PC-3 (cell line): ENCODE data around the gene ENO1. TPM values are rescaled to one million over a fixed set of nuclear protein-coding genes. Genes with fewer than 3 reads are reported as not detected.

Experiments
- ATAC-seq: fragments of 200-7000 bp; cut with Tn5 transposase; 2 replicates; pipeline ENCODE4 v1.9.1; 2020; ENCODE audit warnings: mild to moderate bottlenecking, moderate library complexity
- BruUV-seq: library from RNA; stranded (reverse); fragments of 400-500 nt; replicated peaks from 2 replicates; lab custom pipeline; 2021; lab: Mats Ljungman, UMichigan
- CTCF ChIA-PET: fragments of 300-600 bp; sonication (Branson Sonifier 250); formaldehyde crosslinking; loops from one replicate; lab custom pipeline; 2022; ENCODE audit warnings: antibody characterized with exemption; lab: Charles Lee
- POLR2A ChIA-PET: fragments of 300-600 bp; sonication (Branson Sonifier 250); formaldehyde crosslinking; loops from one replicate; lab custom pipeline; 2022; ENCODE audit warnings: antibody characterized with exemption; ENCODE audit not compliant: unreplicated experiment; lab: Charles Lee
- DNase-seq: peaks from one replicate; pipeline ENCODE4 v3.0.0-alpha.2; 2015
- H2AFZ ChIP-seq: fragments of 300-600 bp; sonication (generic); 2 replicates; pipeline ENCODE4 v1.6.0; 2016; ENCODE audit warnings: antibody characterized with exemption, low read length
- H3F3A ChIP-seq: fragments of 300-600 bp; sonication (generic); one replicate; pipeline ENCODE4 v1.6.0; 2017; ENCODE audit warnings: antibody characterized with exemption, low read length, control low read depth, mild to moderate bottlenecking; ENCODE audit not compliant: unreplicated experiment
- H3K27ac ChIP-seq: fragments of 300-600 bp; sonication (generic); 2 replicates; pipeline ENCODE4 v1.5.1; 2016; ENCODE audit warnings: mild to moderate bottlenecking, low read length
- H3K27me3 ChIP-seq: fragments of 300-600 bp; sonication (generic); 2 replicates; pipeline ENCODE4 v1.6.1; 2016; ENCODE audit warnings: low read length, mixed read lengths
- H3K36me3 ChIP-seq: fragments of 300-600 bp; sonication (generic); 2 replicates; pipeline ENCODE4 v1.6.1; 2016; ENCODE audit warnings: low read depth, mixed run types, low read length, mixed read lengths
- H3K4me1 ChIP-seq: fragments of 300-600 bp; sonication (generic); 2 replicates; pipeline ENCODE4 v1.5.1; 2016; ENCODE audit warnings: low read length; ENCODE audit not compliant: insufficient read depth
- H3K4me2 ChIP-seq: fragments of 300-600 bp; sonication (generic); 2 replicates; pipeline ENCODE4 v1.6.0; 2016; ENCODE audit warnings: low read length
- H3K4me3 ChIP-seq: fragments of 300-600 bp; sonication (generic); 2 replicates; pipeline ENCODE4 v1.5.1; 2016; ENCODE audit warnings: mild to moderate bottlenecking, low read length, mixed read lengths
- H3K79me2 ChIP-seq: fragments of 300-600 bp; sonication (generic); 2 replicates; pipeline ENCODE4 v1.6.1; 2017; ENCODE audit warnings: low read length, mixed read lengths
- H3K9ac ChIP-seq: fragments of 300-600 bp; sonication (generic); 2 replicates; pipeline ENCODE4 v1.6.0; 2016; ENCODE audit warnings: mild to moderate bottlenecking, low read length
- H3K9me2 ChIP-seq: fragments of 300-600 bp; sonication (generic); replicated peaks from 2 replicates; pipeline ENCODE4 v1.6.1; 2016; ENCODE audit warnings: mixed run types, low read length, mixed read lengths
- H3K9me3 ChIP-seq: fragments of 300-600 bp; sonication (generic); 2 replicates; pipeline ENCODE4 v1.6.1; 2016; ENCODE audit warnings: low read length, mixed read lengths
- H4K20me1 ChIP-seq: fragments of 300-600 bp; sonication (generic); 2 replicates; pipeline ENCODE4 v1.6.1; 2016; ENCODE audit warnings: low read length, mixed read lengths
- EZH2 ChIP-seq: fragments of 300-600 bp; sonication (generic); IDR thresholded peaks from one replicate; pipeline ENCODE4 v1.6.1; 2017; ENCODE audit warnings: antibody characterized with exemption, mild to moderate bottlenecking, low read length; ENCODE audit not compliant: unreplicated experiment
- EZH2phosphoT487 ChIP-seq: fragments of 300-600 bp; sonication (generic); IDR thresholded peaks from 2 replicates; pipeline ENCODE4 v1.6.1; 2018; ENCODE audit warnings: mild to moderate bottlenecking, antibody characterized with exemption, low read length, borderline replicate concordance
- intact Hi-C: fragments of 100-400 bp; cut with micrococcal nuclease; formaldehyde crosslinking; loops from 2 replicates; pipeline ENCODE4 v1.9.0; 2023
- total RNA-seq: library from RNA; depleted of rRNA; stranded (reverse); fragments of >200 nt; gene quantifications from 2 replicates; pipeline ENCODE4 v1.2.3, GENCODE V29; 2014
- TF ChIP-seq, protein P1 (sequence below): fragments of 300-600 bp; sonication (generic); conservative IDR thresholded peaks from 2 replicates; pipeline ENCODE4 v1.5.1; 2017; ENCODE audit warnings: antibody characterized with exemption, low read depth, mild to moderate bottlenecking, low read length

The ENO1 gene
- total RNA-seq, 1 experiment from 2014 or later: 3,712 TPM

DNA sequence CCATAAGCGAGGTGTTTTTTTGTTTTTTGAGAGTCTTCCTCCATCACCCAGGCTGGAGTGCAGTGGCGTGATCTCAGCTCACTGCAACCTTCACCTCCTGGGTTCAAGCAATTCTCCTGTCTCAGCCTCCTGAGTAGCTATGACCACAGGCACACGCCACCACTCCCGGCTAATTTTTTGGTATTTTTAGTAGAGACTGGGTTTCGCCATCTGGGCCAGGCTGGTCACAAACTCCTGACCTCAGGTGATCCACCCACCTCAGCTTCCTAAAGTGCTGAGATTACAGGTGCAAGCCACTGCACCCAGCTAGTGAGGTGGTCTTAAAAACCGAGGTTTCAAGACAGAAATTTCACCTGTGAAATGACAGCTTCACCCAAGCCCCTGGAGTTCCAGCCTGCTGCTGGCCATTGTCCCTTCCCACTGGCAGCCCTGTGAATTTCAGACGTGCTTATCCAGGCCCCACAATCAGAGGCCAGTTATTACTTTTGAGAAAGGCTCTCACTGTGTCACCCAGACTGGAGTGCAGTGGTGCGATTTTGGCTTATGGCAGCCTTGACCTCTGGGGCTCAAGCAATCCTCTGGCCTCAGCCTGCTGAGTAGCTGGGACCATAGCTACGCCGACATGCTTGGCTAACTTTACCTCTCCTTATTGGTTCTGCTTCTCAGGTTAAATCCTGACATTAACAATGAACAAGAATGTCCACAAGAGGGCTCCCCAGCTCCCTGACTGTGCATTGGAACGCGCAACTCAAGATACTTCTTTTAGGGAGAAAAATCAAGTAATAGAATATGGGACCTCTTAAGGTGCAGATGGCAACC is 19.4 kb downstream of the ENO1 start:
- POLR2A ChIA-PET: interaction anchor here (0.6 kb wide), 1 partner anchor 14 kb away, joined by 3 read pairs; no protein-coding TSS in a partner anchor
- H3K79me2 ChIP-seq: no peaks in the 10 kb centered on the region; the same call in 1 of the 2 replicates
- DNase-seq (peak; percentile 66), ATAC-seq (peak; percentile 9)
- H2AFZ ChIP-seq: no peak overlapping the region
- no peak overlapping the region for H3K9ac ChIP-seq
- H3K4me3 ChIP-seq: no peak overlapping the region
- no TSS peak for BruUV-seq
- no peak for TF ChIP-seq EZH2phosphoT487
- TF ChIP-seq, protein P1, sequence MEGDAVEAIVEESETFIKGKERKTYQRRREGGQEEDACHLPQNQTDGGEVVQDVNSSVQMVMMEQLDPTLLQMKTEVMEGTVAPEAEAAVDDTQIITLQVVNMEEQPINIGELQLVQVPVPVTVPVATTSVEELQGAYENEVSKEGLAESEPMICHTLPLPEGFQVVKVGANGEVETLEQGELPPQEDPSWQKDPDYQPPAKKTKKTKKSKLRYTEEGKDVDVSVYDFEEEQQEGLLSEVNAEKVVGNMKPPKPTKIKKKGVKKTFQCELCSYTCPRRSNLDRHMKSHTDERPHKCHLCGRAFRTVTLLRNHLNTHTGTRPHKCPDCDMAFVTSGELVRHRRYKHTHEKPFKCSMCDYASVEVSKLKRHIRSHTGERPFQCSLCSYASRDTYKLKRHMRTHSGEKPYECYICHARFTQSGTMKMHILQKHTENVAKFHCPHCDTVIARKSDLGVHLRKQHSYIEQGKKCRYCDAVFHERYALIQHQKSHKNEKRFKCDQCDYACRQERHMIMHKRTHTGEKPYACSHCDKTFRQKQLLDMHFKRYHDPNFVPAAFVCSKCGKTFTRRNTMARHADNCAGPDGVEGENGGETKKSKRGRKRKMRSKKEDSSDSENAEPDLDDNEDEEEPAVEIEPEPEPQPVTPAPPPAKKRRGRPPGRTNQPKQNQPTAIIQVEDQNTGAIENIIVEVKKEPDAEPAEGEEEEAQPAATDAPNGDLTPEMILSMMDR: peak; percentile 72
- no peaks in the 10 kb centered on the region for H3K9me2 ChIP-seq
- CTCF ChIA-PET: interaction anchor here (0.6 to 0.8 kb wide), 3 partner anchors 12 to 119 kb away, joined by 3 read pairs; no protein-coding TSS in a partner anchor
- H3K4me2 ChIP-seq: no peak overlapping the region
- no peaks in the 10 kb centered on the region for H3K27me3 ChIP-seq
- H3K27ac ChIP-seq: no peak overlapping the region
- peaks cover 49% of the 10 kb centered on the region for H3K36me3 ChIP-seq
- no peaks in the 10 kb centered on the region for H3K9me3 ChIP-seq
- H3K4me1 ChIP-seq: 0 out of 2 replicates have a peak, but pooled peaks cover 6% of the 10 kb centered on the region
- H4K20me1 ChIP-seq: peaks cover 52% of the 10 kb centered on the region
- intact Hi-C loops: no loop called here
- peaks cover 49% of the 10 kb centered on the region for H3F3A ChIP-seq

DNA sequence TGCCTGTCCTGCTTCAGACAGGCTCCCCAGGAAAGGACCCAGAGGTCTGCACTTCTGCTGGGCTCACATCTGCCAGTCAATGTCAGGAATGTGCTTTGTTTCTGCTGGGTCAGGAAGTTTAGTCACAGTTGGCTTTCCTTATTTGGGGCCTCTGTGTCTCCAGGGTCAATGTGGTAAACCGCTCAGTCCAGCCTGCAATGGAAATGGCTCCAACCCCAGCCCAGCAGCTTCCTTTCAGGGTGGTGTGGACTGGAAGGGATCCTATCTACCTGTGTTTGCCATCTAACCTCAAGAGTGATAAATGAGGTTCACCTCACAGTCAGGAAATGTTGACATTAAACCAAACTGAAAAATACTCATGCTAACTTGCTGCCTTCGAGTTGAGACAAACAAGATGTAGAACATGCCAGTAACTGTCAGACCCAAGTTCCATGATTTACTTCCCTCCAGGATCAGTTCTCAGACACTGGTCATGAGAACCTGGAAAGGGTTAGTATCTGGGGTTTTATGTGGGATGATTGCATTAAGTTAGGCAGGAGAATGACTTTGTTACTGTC is 20.3 kb downstream of the ENO1 start:
- CTCF ChIA-PET: no interaction called here
- Histone ChIP-seq H3K36me3 (peaks cover 40% of the 10 kb centered on the region), H3K4me2 (no peak overlapping the region), H4K20me1 (peaks cover 43% of the 10 kb centered on the region), H3K9ac (no peak overlapping the region), H3K9me3 (no peaks in the 10 kb centered on the region), H3K4me3 (no peak overlapping the region), H3K27ac (no peak overlapping the region), H3K4me1 (0 out of 2 replicates have a peak, but pooled peaks cover 6% of the 10 kb centered on the region), H3K9me2 (no peaks in the 10 kb centered on the region), H2AFZ (no peak overlapping the region), H3K27me3 (no peaks in the 10 kb centered on the region), H3F3A (peaks cover 41% of the 10 kb centered on the region), H3K79me2 (no peaks in the 10 kb centered on the region; the same call in 1 of the 2 replicates)
- DNase-seq: peak; percentile 80
- POLR2A ChIA-PET: no interaction called here
- TF ChIP-seq EZH2: no peak
- TF ChIP-seq, protein P1: no peak
- TF ChIP-seq EZH2phosphoT487: no peak
- TSS peak; percentile 7 for BruUV-seq
- intact Hi-C loops: no loop called here
- peak; percentile 68 for ATAC-seq
